ENCODE data around the gene RNF220.
A peak's percentile ranks its signal among the peaks of the same experiment; 100 is the strongest.

RNF220 gene

DNA sequence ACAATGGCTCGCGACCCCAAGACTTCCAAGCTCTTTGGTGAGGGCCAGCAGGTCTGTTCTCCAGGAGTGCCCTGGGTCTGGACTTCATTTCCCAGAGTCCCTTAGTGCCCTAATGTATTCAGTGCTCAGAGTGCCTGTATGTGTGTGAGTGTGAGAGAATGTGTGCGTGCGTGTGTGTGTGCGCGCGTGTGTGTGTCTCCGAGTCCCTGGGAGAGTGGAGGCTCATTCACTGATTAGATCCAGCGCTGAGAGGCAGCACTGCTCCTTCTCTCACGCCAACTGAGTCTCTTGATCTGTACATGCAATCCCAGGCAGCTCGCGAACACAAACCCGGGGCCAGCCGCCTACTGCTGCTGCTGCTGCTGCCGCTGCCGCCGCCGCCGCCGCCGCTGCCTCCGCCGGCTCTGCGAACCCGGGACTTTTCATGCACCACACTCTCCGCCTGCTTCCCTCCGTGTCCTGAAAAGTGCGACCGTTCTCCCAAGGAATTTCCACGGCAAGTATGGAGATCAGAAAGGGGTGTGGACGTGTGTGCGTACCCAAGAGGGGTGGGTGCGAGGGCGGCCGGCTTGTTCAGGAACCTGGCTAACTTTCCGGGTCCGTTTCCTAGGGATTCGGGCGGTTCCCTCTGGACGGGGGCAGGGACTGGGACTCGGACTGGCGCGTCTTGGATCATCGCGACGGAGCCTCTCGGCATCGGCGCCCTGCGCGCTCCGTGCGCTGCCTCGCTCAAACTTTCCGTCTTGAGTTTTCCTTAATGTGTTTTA lies at the start of gene RNF220:
RNF220 (plus strand) TSS at position 225 of the 767 bp plus-strand sequence.
- peak; percentile 56 for DNase-seq

DNA sequence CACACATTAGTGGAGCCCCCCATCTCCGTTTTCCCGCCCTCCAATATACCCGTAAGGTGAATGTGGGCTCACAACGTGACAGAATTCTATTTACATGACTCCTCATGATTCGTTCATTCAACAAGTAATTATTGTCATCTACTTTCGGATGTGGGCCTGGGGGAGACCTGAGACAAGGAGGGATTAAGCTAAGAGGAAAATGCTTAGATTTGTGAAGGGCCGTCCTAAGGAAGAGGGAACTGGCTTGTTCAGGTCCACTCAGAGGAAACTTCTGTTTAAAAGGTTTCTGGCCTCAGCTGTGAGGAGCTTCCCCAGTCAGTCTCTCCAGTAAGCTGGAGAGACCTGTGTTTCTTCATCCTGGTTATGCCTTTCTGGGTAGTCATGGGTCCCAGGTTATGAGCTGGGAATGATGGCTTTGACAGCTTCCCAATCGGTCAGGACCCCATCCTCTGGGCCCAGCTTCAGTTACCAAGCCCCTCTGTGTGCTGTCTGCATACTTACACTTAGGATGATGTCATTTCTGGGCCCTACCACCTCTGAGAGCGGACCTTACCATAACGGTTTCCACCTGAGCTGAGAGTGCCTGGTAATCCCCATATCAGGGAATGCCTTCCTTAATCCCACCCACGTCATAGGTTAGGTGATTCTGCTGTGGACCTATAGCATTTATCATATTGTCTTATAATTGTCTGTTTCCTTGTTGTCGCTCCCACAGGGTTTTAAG lies 49.3 kb upstream of the RNF220 start:
- DNase-seq: no peak

DNA sequence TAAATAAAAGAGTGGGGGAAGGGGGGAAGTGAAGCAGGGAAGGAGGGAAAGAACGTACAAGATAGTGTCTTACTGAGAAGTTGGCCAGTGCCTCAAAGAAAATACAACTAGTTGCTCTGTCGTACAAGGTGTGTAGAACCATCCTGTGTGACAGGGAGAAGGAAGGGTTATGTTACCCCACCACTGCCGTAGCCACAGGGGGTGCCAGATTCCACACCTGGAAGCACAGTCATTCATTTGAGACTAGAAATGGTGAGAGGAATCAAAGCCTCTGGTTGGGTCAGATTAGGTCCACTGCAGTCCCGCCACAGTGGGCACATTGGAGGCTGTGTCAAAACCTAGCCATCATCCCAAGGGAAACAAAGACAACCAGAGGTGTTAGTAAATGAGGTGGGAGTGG lies 47.3 kb upstream of the RNF220 start:
- DNase-seq: no peak

DNA sequence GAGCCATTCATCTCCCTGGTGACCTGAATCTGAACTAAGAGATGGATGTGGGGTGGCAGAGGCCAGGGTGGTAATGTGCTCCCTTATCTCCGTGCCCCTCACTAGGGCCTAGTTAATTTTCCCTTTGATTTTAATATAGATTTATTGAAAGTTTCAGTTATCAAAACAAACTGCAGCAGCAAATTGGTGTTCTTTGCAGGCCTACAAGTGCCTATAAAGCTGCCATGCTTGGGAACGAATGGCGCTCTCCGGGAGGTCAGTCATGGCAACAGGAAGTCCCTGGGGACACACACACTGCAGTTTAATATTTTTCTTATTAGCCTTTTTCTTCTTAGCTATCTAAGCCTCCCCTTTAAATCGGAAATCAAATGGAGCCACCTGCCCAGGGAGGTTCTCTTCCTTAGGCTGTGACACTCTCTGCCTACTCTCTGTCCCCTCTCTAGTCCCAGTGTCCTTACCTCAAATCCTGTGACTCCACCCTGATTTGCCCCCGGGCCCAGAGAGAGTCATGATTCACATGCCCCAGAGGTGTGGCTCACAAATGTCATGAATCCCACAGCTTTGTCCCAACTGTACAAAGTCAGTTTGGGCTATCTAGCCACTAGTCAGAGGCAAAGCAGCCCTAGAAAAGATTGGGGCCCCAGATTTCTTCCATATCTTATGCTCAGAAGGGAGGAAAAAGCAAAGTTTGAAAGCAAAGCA lies 45.7 kb upstream of the RNF220 start:
- no peak for DNase-seq

DNA sequence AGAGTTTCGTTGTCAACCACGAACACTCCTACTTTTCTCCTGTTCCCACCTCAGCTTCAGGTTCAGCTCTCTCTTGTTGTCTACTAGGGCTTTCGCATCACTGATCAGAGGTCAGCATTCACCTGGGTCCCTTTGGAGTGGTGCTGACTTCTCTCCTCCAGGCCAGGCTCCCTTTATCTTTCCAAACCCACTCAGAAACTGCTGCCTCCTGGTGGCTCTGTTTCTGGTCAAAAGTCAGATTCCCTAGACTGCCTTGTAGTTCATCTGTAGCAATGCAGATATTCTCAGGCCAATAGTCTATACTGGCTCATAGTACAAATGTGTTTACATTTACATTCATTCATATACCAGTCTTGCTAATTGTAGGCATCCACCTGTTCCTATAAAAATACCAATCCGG lies 43.6 kb upstream of the RNF220 start:
- DNase-seq: no peak

DNA sequence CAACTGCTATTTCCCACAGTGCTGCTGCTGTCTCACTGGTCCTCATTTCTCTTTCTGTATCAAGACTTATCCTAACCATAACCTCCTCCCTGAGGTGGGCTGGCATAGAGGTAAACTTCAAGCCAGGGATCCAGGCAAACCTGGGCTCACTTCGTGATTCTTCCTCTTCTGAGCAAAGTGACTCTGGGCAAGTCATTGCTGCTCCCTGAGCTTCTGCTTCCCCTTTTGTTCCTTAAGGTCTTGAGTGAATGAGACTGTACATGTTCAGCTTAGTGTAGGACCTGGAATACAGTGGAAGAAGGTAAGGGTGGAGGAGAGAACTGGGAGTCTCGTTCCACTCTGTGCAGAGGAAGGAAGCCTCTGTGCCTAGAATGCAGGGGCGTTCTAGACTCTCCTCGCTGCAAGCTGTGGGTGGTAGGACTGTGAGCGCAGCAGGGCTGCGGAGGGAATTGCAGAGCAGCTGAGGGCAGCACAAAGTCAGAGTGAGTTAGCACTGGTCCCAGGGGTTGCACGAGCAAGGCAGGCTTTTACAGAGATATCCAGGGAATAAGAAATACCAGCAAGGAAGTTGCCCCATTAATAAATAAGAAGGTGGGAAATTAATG lies 38.6 kb upstream of the RNF220 start:
- DNase-seq: no peak

DNA sequence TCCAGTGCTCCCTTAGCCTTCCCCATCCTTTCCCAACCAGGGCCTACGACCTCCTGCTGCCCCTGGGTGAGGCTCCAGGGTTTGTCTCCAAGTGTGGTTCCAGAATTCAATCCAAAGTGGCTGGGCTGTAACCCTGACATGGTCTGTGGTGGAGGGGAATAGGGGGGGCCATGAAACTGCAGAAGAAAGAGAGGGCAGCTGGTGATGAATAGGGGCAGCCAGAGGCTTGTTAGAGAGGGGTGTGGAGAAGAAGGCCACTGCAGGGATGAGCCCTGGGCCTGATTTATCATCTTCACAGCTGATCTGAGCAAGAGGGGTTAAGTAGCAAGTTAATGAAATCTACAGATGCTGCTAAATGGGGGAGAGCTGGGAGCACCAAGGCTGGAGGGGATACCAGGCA lies 37.1 kb upstream of the RNF220 start:
- no peak for DNase-seq

DNA sequence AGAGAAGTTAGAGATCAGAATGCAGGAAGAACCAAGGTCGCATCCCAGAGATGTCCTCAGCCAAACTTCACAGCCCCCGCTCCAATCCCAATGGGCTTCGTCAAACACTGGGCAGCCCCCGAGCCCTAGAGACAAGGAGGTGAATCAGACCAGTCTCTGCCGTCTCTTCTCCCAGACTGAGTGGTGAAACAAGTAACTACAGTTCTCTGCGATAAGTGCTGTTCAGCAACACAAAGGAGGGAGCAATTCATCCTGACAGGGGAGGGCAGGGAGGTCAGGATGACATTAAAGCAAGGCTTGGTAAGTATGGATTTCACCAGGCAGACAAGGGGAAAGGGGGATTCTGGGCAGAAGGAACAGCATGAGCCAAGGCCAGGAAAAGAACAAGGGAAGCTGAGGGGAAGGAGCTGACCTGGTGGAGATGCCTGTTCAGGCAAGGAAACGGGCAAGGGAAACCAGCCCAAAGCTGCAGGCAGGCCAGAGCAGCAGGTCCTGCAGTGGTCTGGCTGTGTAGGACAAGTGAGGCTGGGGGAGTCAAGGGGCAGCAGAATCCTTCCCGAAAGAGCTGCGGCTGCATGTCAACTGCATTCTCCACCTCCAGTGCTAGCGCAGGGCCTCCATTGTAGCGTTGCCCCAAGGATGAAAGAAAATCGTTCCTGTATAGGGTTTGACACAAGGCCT lies 36.4 kb upstream of the RNF220 start:
- no peak for DNase-seq

DNA sequence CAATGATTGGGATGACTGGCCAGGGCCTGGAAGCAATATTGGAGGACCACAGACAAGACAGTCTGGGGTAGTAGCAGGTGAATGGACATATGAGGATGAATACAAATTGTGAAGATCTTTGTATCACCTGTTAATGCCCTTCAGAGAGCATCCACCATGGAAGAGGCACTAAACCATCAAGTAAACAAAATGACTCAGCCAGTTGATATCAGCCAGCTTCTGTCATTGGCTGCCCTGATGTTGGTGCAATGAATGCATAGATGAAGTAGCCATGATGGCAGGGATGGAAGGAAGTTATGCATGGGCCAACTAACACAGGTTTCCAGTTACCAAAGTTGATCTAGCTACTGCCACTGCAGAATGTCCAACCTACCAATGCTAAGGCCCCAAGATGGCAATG lies 33.8 kb upstream of the RNF220 start:
- DNase-seq: no peak

DNA sequence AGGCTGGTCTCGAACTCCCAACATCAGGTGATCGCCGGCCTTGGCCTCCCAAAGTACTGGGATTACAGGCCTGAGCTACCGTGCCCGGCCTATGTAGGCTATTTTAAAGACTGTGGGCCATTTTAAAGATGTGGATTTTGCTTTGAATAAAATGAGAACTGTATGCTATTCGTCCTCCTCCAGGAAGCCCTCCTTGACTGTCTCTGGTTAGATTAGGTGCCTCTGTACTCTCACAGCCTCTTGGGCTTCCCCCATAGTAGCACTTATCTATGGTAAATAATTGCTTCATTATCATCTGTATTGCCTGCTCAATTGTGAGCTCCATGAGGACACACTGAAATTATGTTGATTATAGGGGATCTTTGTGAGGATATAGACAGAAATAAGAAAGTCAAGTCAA lies 29.5 kb upstream of the RNF220 start:
- no peak for DNase-seq

DNA sequence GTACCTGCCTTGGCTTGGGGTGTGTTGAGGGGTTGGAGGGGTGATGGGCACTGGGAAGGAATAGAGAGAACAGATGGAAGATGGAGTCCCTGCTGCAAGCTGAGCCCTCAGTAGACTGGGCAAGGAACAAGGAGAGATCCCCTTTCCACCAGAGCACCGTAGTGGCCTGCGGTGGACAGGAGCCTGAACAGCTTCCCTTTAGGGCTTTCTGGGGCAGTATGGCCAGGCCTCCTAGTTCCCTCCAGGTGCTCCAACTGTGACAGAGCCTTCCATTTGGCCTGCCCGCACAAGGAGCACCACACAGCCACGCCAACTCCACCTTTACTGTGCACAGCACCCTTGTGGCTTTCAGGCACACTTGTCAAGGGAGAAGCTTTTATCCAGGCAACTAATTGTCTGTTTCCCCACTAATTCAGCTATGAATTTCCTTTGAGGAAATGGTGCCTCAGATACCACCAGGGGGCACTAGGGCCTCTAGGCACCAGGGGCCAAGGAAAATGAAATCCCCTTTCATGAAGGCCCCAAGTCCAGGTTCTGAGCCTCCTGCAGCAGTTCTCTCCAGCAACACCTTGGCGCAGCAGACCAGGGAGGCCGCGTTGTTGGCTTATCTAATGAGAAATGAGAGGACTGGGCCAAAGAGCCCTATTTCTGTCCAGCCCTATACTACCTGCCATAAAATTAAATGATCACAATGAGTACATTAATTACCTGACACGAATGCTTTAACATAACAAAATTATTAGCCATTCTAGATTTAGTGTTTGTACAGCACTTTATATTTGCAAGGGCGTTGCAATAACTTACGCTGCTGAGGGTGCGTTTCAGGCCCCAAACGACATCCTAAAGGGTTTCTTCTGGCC lies 26.9 kb upstream of the RNF220 start:
- DNase-seq: peak; percentile 48

DNA sequence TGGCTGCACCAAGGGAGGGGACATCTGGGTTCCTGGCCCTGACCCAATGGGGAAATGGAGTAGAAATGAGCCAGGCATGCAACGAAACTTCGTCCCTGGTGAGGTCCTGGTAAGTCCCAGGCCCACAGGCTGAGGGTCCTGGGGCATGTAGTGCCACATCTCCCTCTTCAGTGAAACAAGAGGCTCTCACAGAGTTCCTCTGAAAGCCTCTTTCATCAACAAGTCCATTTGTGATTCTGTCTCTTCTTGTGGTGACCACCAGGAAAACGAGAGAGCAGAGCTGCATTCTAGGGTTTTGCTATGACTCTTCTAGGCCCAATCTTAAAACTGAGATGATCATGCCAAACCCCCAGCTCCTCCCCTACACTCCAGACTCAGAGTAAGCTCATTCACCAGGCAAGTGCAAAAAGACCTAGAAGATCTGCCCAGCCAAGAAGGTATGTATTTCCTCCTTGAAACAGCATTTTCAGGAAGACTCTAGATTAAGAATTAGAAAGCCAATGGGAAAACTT lies 24.3 kb upstream of the RNF220 start:
- no peak for DNase-seq

DNA sequence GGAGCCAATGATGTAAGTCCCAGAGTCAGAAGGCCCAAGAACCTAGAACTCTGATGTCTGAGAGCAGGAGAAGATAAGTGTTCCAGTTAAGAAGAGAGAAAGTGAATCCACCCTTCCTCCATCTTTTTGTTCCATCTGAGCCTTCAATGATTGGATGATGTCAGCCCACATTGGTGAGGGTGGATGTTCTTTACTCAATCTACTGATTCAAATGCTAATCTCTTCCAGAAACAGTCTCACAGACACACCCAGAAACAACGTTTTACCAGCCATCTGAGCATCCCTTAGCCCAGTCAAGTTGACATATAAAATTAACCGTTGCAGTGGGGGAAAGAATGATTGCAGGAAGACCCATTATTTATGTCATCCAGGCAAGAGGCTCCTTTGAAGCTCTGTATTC lies 16.5 kb upstream of the RNF220 start:
- DNase-seq: no peak

DNA sequence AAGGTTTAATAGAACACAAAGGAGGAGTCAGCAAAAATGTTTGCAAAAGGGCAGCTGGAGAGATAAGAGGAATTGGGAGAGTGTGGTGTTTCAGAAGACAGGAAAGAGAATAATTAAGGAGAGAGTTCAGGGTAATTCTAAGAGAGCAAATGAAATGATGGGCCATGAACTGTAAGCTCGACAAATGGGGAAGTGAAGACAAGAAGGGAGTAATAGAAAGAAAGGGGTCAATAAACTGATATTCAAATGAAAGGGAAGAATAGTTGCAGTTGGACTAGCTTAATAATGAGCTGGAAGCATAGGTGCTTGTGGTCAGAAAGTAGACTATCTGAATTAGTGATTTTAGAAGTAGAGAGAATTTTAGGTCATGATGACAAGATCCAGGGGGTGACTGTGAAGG lies 15.6 kb upstream of the RNF220 start:
- no peak for DNase-seq

DNA sequence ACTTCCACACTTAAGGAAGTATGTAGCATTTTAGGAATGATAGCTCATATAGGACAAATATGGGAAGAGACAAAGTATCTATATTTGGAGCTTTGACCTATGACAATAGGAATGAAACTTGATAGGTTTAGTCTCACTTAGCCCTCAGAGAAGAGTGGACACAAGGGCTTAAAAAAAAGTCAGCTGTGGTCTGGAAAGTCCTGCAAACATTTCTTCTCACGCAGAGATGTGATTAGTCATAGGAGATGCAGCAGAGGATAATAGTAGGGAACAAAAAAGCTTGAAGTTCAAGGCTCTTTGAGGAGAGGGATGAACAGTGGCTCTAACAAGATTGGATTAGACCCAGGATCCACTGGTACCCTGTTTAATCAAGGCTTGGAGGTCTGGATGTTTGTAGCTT lies 14.8 kb upstream of the RNF220 start:
- no peak for DNase-seq

DNA sequence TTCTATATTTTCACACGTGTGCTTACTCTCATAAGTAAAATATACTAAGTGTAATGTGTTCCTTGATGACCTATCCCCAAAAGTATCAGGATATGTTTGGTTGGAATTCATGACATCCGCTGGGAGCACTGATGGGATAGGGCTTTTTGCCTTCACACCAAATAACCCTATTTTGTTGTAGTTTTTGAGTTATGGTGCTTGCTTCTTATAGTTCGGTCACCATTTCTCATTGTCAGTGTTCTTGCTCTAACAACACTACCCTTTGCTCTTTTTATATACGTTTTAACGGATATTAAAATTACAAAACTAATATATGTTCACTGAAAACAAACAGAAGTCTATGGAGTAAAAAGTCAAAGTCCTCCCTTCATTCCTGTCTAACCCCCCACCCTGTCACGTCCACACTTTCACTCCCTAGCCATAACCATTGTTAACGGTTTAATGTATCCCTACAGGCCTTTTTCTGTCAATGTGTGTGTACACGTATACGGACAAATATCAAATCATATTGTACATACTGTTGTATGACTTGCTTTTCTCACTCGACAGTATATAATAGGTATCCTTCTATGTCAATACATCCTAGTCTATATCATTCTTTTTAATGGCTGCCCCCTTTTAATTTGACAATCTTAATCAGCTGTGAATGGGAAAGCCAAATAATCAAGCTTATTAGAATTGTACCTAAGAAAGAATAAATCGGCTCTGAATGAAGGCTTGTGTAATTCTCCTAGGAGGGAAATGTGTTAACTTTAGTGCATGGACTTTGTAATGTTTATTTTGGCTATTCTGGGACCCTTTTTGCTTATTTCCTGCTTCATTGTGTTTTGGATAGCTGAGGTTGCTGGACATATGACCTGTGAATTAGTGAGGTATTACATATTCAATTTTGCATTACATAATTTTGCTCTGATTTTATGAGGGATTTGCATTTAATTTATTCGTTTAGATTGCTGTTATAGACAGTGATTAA lies 3.5 kb upstream of the RNF220 start:
- DNase-seq: no peak

DNA sequence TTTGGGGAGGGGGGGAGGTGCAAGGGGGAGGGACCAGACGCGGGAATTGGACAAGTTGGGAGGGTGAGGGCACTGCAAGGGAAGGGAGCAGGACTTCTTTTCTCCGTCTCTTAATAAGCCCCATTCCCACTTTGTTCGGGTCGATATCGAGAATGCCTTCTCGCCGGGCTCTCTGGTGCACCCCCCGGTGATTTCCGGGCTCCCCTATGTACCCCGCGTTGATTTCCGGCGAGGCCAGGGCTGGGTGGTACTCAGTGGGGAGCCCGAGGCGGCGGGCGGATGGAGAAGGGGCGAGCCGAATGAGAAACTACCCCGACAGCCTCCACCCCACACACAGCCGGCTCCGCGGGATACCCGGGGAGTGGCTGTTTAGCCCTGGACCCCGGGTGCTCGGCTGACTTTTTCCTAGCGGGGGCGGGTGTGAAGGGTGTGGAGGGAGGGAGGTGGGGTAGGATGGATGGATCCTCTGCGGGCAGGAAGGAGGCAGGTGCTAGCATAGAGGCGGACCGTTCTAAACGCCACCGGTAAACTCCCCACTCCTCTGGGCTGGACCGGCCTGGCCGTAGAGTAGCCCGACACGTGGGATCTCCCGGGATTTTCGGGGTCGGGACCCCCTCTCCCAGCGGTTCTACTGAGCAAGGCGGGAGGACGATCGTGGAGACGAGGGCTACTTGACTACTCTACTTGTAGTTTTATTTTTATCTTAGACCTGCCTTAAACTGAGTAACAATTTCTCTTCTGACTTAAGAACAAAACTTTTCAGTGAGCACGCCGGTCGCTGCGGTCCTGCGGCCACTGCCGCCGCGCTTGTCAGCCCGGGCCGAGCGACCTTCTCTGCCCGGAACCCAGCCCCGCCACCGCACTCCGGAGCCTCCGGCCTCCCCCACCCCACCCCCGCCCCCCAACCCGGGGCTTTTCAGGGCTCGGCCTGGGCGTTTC lies 1.0 kb downstream of the RNF220 start:
- peak; percentile 24 for DNase-seq

DNA sequence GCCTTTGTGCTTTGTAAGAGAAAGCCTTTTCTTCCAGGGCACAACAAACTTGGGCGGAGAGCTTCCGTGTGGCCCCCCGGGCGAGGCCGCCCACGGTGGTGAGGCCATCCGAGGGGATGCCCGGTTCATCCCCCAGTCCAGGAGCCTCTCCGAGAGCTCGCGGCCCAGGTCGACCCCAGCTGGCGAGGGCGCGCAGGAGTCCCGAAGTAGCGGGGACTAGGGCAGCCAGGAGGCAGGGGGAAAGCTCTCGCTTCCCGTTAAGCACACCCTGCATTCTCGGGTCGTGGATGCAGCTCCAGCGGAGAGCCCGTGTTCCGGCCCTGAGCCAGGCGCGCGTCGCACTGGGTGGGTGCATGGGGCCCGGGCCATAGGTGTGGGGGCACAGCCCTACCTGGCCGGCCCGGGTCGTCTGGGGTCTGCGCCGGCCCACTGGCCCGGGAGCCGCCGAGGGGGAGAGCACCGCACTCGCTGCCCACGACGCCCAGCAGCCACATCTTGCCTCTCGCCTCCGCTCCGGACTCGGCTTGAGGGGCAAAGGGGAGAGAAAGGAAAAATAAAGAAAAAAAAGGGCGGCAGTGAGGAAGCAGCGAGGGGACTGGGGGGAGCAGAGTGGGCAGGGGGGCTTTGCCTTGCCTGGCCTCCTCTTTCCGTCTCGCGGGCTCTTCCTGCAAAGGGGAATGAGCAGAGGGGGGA lies 1.8 kb downstream of the RNF220 start:
- peak; percentile 16 for DNase-seq
